ENCODE results near the gene RPS15A.

DNA sequence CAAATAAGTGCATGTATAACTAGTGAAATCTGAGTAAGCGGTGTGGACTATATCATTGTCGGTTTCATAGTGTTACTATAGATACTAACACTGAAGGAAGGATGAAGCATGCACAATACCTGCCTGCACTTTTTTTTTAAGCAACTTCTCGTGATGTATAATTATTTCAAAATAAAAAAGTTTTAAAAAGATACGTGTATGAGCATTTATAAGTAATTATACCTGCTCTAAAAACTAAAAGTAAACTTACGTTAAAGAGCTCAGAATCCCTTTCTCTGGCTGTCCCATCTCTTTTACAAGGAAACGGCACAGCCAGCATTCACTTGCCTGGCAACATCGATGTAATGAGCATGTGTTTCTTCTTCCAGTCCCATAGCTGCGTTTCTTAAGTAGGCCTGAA is 42.5 kb upstream of the RPS15A start:
- TF ChIP-seq, protein P1, sequence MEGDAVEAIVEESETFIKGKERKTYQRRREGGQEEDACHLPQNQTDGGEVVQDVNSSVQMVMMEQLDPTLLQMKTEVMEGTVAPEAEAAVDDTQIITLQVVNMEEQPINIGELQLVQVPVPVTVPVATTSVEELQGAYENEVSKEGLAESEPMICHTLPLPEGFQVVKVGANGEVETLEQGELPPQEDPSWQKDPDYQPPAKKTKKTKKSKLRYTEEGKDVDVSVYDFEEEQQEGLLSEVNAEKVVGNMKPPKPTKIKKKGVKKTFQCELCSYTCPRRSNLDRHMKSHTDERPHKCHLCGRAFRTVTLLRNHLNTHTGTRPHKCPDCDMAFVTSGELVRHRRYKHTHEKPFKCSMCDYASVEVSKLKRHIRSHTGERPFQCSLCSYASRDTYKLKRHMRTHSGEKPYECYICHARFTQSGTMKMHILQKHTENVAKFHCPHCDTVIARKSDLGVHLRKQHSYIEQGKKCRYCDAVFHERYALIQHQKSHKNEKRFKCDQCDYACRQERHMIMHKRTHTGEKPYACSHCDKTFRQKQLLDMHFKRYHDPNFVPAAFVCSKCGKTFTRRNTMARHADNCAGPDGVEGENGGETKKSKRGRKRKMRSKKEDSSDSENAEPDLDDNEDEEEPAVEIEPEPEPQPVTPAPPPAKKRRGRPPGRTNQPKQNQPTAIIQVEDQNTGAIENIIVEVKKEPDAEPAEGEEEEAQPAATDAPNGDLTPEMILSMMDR (IDR thresholded peaks at IDR 0.05; ENCODE audit: poor library complexity, severe bottlenecking): no peak
- no peak for TF ChIP-seq EP300 (conservative IDR thresholded peaks at IDR 0.05; ENCODE audit: poor library complexity, severe bottlenecking)
